CD4-positive, alpha-beta T cell treated with Interleukin-6 for 4 hours (primary cell): ENCODE measurements around the gene COX5A.
"Not testable (repeated sequence)": the region's sequence is repeated elsewhere in the genome, so short reads cannot be mapped to it uniquely, and the experiment has no call there.

Experiments used
- DNase-seq: peaks from one replicate; pipeline ENCODE4 v3.0.0-alpha.2; 2020; ENCODE audit warnings: mixed read lengths

The COX5A gene

GRCh38 chr15:74896316-74896715, 41.6 kb downstream of the COX5A start:
- DNase-seq, result no peak

- DNase-seq, result no peak
These were observed 42.0 kb downstream of the COX5A start for GRCh38 chr15:74895830-74896229.

GRCh38 chr15:74894383-74894782, 43.5 kb downstream of the COX5A start:
- not testable (repeated sequence) for DNase-seq

GRCh38 chr15:74893627-74894026, 44.2 kb downstream of the COX5A start:
- peak; percentile 62 for DNase-seq

- no peak for DNase-seq
These were observed 44.9 kb downstream of the COX5A start for GRCh38 chr15:74892931-74893330.

- DNase-seq, result no peak
These were observed 45.6 kb downstream of the COX5A start for GRCh38 chr15:74892313-74892712.

GRCh38 chr15:74891469-74891868, 46.4 kb downstream of the COX5A start:
- no peak for DNase-seq

GRCh38 chr15:74890665-74890960, 47.3 kb downstream of the COX5A start:
- no peak for DNase-seq

- DNase-seq, result peak; percentile 85
These were observed 47.8 kb downstream of the COX5A start, which contains the start of gene MPI for GRCh38 chr15:74889883-74890664. MPI (plus strand) TSS chr15:74890042; CDS start chr15:74890074, 32 bp downstream.

- peak; percentile 24 for DNase-seq
These were observed 48.4 kb downstream of the COX5A start for GRCh38 chr15:74889390-74889882.

- no peak for DNase-seq
These were observed 49.2 kb downstream of the COX5A start for GRCh38 chr15:74888716-74889115.

GRCh38 chr15:74887537-74888193, 50.2 kb downstream of the COX5A start:
- not testable (repeated sequence) for DNase-seq

GRCh38 chr15:74885461-74885860, 52.4 kb downstream of the COX5A start:
- no peak for DNase-seq

GRCh38 chr15:74884428-74885223, 53.2 kb downstream of the COX5A start:
- DNase-seq, result no peak

GRCh38 chr15:74882528-74882927, 55.3 kb downstream of the COX5A start:
- no peak for DNase-seq

GRCh38 chr15:74878273-74878672, 59.6 kb downstream of the COX5A start:
- DNase-seq, result no peak

GRCh38 chr15:74873756-74874424, 64.0 kb downstream of the COX5A start:
- DNase-seq, result peak; percentile 25

- DNase-seq, result peak; percentile 90
These were observed 64.7 kb downstream of the COX5A start, which contains the start of gene SCAMP2 for GRCh38 chr15:74873036-74873755. SCAMP2 (minus strand) TSS chr15:74873365; CDS start chr15:74873255, 110 bp downstream.

GRCh38 chr15:74872702-74873035, 65.2 kb downstream of the COX5A start:
- no peak for DNase-seq

- no peak for DNase-seq
These were observed 67.2 kb downstream of the COX5A start for GRCh38 chr15:74870436-74871215.
